GM12872 (cell line): ENCODE results near the gene PHAF1.

Source experiments
- CTCF ChIP-seq: IDR thresholded peaks from 3 replicates; pipeline ENCODE4 v1.5.1; 2011; ENCODE audit warnings: low read depth, mild to moderate bottlenecking, low read length, moderate library complexity; ENCODE audit not compliant: insufficient read depth

PHAF1 gene

GRCh38 chr16:67186550-67186950 is 76.8 kb downstream of the PHAF1 start:
- TF ChIP-seq CTCF, result no peak

- TF ChIP-seq CTCF, result no peak
These were observed 77.6 kb downstream of the PHAF1 start for GRCh38 chr16:67187175-67187890.

- no peak for TF ChIP-seq CTCF
These were observed 78.6 kb downstream of the PHAF1 start for GRCh38 chr16:67188323-67188722.

GRCh38 chr16:67188798-67189197 is 79.1 kb downstream of the PHAF1 start:
- no peak for TF ChIP-seq CTCF

GRCh38 chr16:67190041-67190440 is 80.3 kb downstream of the PHAF1 start, which contains the start of gene EXOC3L1:
Gene EXOC3L1, minus strand, starts transcription at chr16:67190136. Its CDS starts 460 bp downstream, at chr16:67189676.
- TF ChIP-seq CTCF, result no peak

GRCh38 chr16:67190448-67191399 is 81.0 kb downstream of the PHAF1 start:
- TF ChIP-seq CTCF, result no peak

GRCh38 chr16:67191411-67191994 is 81.8 kb downstream of the PHAF1 start:
- TF ChIP-seq CTCF, result no peak
